GM21447 (cell line): Measurements from ENCODE around the gene POLR3K.
"Not testable (repeated sequence)": the region's sequence is repeated elsewhere in the genome, so short reads cannot be mapped to it uniquely, and the experiment has no call there.

ENCODE experiments used
- ATAC-seq: cut with Tn5 transposase; IDR thresholded peaks from one replicate; pipeline ENCODE4 v1.9.1; 2021; ENCODE audit not compliant: unreplicated experiment

Gene POLR3K

GRCh38 chr16:20886-21285 lies 32.5 kb downstream of the POLR3K start:
- ATAC-seq: not testable (repeated sequence)

GRCh38 chr16:17062-17765 lies 36.2 kb downstream of the POLR3K start:
- ATAC-seq: not testable (repeated sequence)

GRCh38 chr16:10772-11171 lies 42.6 kb downstream of the POLR3K start:
- not testable (repeated sequence) for ATAC-seq

GRCh38 chr16:9903-10665 lies 43.3 kb downstream of the POLR3K start:
- ATAC-seq: no peak
